Osteoblast (primary cell): ENCODE data around the gene SLIT3. TPM values are rescaled to one million over a fixed set of nuclear protein-coding genes. Genes with fewer than 3 reads are reported as not detected.

Experiments used
- DNase-seq: peaks from one replicate; pipeline ENCODE4 v3.0.0; 2011; ENCODE audit warnings: low spot score, mixed read lengths; ENCODE audit not compliant: insufficient read length; ENCODE audit errors: missing footprints
- H2AFZ ChIP-seq: 2 replicates; pipeline ENCODE4 v1.6.0; 2011; ENCODE audit warnings: mild to moderate bottlenecking, low read length
- H3K27ac ChIP-seq: 2 replicates; pipeline ENCODE4 v1.5.1; 2011; ENCODE audit warnings: mild to moderate bottlenecking, low read depth, low read length, moderate library complexity
- H3K27me3 ChIP-seq: 2 replicates; pipeline ENCODE4 v1.6.0; 2012; ENCODE audit warnings: mild to moderate bottlenecking, control low read depth, inconsistent platforms, low read length, moderate library complexity; ENCODE audit not compliant: insufficient read depth
- H3K36me3 ChIP-seq: 2 replicates; pipeline ENCODE4 v1.5.1; 2011; ENCODE audit warnings: mild to moderate bottlenecking, low read length, control low read depth, moderate library complexity; ENCODE audit not compliant: insufficient read depth
- H3K4me1 ChIP-seq: 2 replicates; pipeline ENCODE4 v1.5.1; 2011; ENCODE audit warnings: mild to moderate bottlenecking, low read length, control low read depth, moderate library complexity; ENCODE audit not compliant: insufficient read depth
- H3K4me2 ChIP-seq: 2 replicates; pipeline ENCODE4 v1.6.0; 2011; ENCODE audit warnings: mild to moderate bottlenecking, low read length; ENCODE audit not compliant: insufficient read depth
- H3K4me3 ChIP-seq: fragments of 200-600 bp; sonication (generic); 3 replicates; pipeline ENCODE4 v1.5.1; 2012; ENCODE audit warnings: mild to moderate bottlenecking, low read length, inconsistent platforms; ENCODE audit not compliant: insufficient read depth
- H3K79me2 ChIP-seq: 2 replicates; pipeline ENCODE4 v1.6.0; 2012; ENCODE audit warnings: mild to moderate bottlenecking, low read length, control low read depth, inconsistent platforms; ENCODE audit not compliant: insufficient read depth
- H3K9me3 ChIP-seq: 2 replicates; pipeline ENCODE4 v1.5.1; 2011; ENCODE audit warnings: low read depth, low read length, control low read depth
- H4K20me1 ChIP-seq: 2 replicates; pipeline ENCODE4 v1.6.0; 2012; ENCODE audit warnings: mild to moderate bottlenecking, low read length, control low read depth; ENCODE audit not compliant: insufficient read depth
- CTCF ChIP-seq: IDR thresholded peaks from 2 replicates; pipeline ENCODE4 v1.5.1; 2011; ENCODE audit warnings: mild to moderate bottlenecking, low read depth, low read length, moderate library complexity; ENCODE audit errors: extremely low read depth
- total RNA-seq: library from RNA; depleted of rRNA; stranded (reverse); fragments of >200 nt; gene quantifications from 2 replicates; pipeline ENCODE4 v1.2.3, GENCODE V29; 2012

The SLIT3 gene
- total RNA-seq, 1 donor, result 37.6 TPM

- no peak for TF ChIP-seq CTCF
- H3K4me2 ChIP-seq, result no peak overlapping the region
- no peaks in the 10 kb centered on the region for H3K9me3 ChIP-seq
- no peaks in the 10 kb centered on the region for H3K27me3 ChIP-seq
- no peaks in the 10 kb centered on the region for H3K4me1 ChIP-seq
- DNase-seq, result no peak
- no peak overlapping the region for H3K27ac ChIP-seq
- H2AFZ ChIP-seq, result no peak overlapping the region
- H3K4me3 ChIP-seq, result no peak overlapping the region
- no peaks in the 10 kb centered on the region for H4K20me1 ChIP-seq
- no peaks in the 10 kb centered on the region for H3K79me2 ChIP-seq
- no peaks in the 10 kb centered on the region for H3K36me3 ChIP-seq
Observed at GRCh38 chr5:168822248-168822744, 478.6 kb downstream of the SLIT3 start.

- H3K36me3 ChIP-seq, result no peaks in the 10 kb centered on the region
- no peaks in the 10 kb centered on the region for H3K4me1 ChIP-seq
- no peaks in the 10 kb centered on the region for H3K9me3 ChIP-seq
- no peaks in the 10 kb centered on the region for H3K79me2 ChIP-seq
- no peak overlapping the region for H3K27ac ChIP-seq
- no peak overlapping the region for H3K4me3 ChIP-seq
- no peak for TF ChIP-seq CTCF
- DNase-seq, result no peak
- no peaks in the 10 kb centered on the region for H4K20me1 ChIP-seq
- H3K4me2 ChIP-seq, result no peak overlapping the region
- no peak overlapping the region for H2AFZ ChIP-seq
- no peaks in the 10 kb centered on the region for H3K27me3 ChIP-seq
Observed at GRCh38 chr5:168820874-168821273, 480.1 kb downstream of the SLIT3 start.

GRCh38 chr5:168819004-168819621 lies 481.8 kb downstream of the SLIT3 start:
- H2AFZ ChIP-seq, result no peak overlapping the region
- DNase-seq, result no peak
- no peaks in the 10 kb centered on the region for H3K27me3 ChIP-seq
- H3K36me3 ChIP-seq, result no peaks in the 10 kb centered on the region
- H3K4me1 ChIP-seq, result no peaks in the 10 kb centered on the region
- no peaks in the 10 kb centered on the region for H3K79me2 ChIP-seq
- no peak overlapping the region for H3K4me2 ChIP-seq
- no peaks in the 10 kb centered on the region for H3K9me3 ChIP-seq
- no peak overlapping the region for H3K4me3 ChIP-seq
- no peak for TF ChIP-seq CTCF
- no peaks in the 10 kb centered on the region for H4K20me1 ChIP-seq
- no peak overlapping the region for H3K27ac ChIP-seq

GRCh38 chr5:168818558-168818957 lies 482.4 kb downstream of the SLIT3 start:
- Histone ChIP-seq H3K4me1 (no peaks in the 10 kb centered on the region), H3K36me3 (no peaks in the 10 kb centered on the region), H2AFZ (no peak overlapping the region), H3K27ac (no peak overlapping the region), H3K4me2 (no peak overlapping the region), H4K20me1 (no peaks in the 10 kb centered on the region), H3K9me3 (no peaks in the 10 kb centered on the region), H3K27me3 (no peaks in the 10 kb centered on the region), H3K4me3 (no peak overlapping the region), H3K79me2 (no peaks in the 10 kb centered on the region)
- TF ChIP-seq CTCF, result no peak
- DNase-seq, result no peak
